ENCODE data around the gene PDE6D.

Gene PDE6D

GRCh38 chr2:231810905-231811304, 29.8 kb upstream of the PDE6D start:
- no peaks in the 10 kb centered on the region for H3K9me3 ChIP-seq (ENCODE audit: severe bottlenecking)
- no peaks in the 10 kb centered on the region for H3K27me3 ChIP-seq (ENCODE audit: insufficient read depth, low read depth, severe bottlenecking)
- TF ChIP-seq, protein P1, sequence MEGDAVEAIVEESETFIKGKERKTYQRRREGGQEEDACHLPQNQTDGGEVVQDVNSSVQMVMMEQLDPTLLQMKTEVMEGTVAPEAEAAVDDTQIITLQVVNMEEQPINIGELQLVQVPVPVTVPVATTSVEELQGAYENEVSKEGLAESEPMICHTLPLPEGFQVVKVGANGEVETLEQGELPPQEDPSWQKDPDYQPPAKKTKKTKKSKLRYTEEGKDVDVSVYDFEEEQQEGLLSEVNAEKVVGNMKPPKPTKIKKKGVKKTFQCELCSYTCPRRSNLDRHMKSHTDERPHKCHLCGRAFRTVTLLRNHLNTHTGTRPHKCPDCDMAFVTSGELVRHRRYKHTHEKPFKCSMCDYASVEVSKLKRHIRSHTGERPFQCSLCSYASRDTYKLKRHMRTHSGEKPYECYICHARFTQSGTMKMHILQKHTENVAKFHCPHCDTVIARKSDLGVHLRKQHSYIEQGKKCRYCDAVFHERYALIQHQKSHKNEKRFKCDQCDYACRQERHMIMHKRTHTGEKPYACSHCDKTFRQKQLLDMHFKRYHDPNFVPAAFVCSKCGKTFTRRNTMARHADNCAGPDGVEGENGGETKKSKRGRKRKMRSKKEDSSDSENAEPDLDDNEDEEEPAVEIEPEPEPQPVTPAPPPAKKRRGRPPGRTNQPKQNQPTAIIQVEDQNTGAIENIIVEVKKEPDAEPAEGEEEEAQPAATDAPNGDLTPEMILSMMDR (IDR thresholded peaks at IDR 0.05; ENCODE audit: low read depth, low read length): no peak
- no peak overlapping the region for H3K4me3 ChIP-seq (ENCODE audit: low read depth, low read length)
- DNase-seq: no peak
- peaks cover 26% of the 10 kb centered on the region for H3K36me3 ChIP-seq
- no peak overlapping the region for H3K27ac ChIP-seq

DNA sequence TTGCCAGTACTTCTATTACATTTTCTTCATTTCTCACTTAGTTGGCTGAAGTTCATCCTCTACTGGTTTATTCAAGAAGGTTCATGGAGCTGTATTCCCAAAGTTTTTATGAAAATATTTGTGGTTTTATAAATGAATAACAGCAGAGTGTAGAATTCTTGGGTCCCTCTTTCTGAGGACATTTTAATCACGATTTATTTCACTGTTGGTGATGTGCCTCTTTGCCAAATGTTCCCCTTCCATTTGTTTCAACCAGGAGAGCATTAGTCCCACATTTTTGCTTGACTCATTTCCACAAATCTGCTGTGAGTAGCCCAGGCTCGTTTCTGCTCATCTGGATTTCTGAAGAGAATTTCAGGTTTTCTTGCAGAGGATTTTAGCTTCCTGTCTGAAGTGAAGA, 25.9 kb upstream of the PDE6D start:
- no peak for DNase-seq
- Histone ChIP-seq H3K9me3 (ENCODE audit: severe bottlenecking) (no peaks in the 10 kb centered on the region), H3K27me3 (ENCODE audit: insufficient read depth, low read depth, severe bottlenecking) (no peaks in the 10 kb centered on the region), H3K4me3 (ENCODE audit: low read depth, low read length) (no peak overlapping the region), H3K27ac (no peak overlapping the region), H3K36me3 (peaks cover 38% of the 10 kb centered on the region)
- TF ChIP-seq, protein P1 (IDR thresholded peaks at IDR 0.05; ENCODE audit: low read depth, low read length): no peak

- peaks cover 58% of the 10 kb centered on the region for H3K36me3 ChIP-seq
- TF ChIP-seq, protein P1 (IDR thresholded peaks at IDR 0.05; ENCODE audit: low read depth, low read length): no peak
- no peaks in the 10 kb centered on the region for H3K27me3 ChIP-seq (ENCODE audit: insufficient read depth, low read depth, severe bottlenecking)
- no peaks in the 10 kb centered on the region for H3K9me3 ChIP-seq (ENCODE audit: severe bottlenecking)
- no peak overlapping the region for H3K27ac ChIP-seq
- no peak overlapping the region for H3K4me3 ChIP-seq (ENCODE audit: low read depth, low read length)
- DNase-seq: no peak
Observed at GRCh38 chr2:231803501-231804138, 22.5 kb upstream of the PDE6D start.

GRCh38 chr2:231800493-231801091, 19.5 kb upstream of the PDE6D start:
- TF ChIP-seq, protein P1 (IDR thresholded peaks at IDR 0.05; ENCODE audit: low read depth, low read length): peak; percentile 72
- Histone ChIP-seq H3K27me3 (ENCODE audit: insufficient read depth, low read depth, severe bottlenecking) (no peaks in the 10 kb centered on the region), H3K4me3 (ENCODE audit: low read depth, low read length) (no peak overlapping the region), H3K9me3 (ENCODE audit: severe bottlenecking) (no peaks in the 10 kb centered on the region), H3K27ac (no peak overlapping the region), H3K36me3 (peaks cover 52% of the 10 kb centered on the region)
- peak; percentile 48 for DNase-seq

DNA sequence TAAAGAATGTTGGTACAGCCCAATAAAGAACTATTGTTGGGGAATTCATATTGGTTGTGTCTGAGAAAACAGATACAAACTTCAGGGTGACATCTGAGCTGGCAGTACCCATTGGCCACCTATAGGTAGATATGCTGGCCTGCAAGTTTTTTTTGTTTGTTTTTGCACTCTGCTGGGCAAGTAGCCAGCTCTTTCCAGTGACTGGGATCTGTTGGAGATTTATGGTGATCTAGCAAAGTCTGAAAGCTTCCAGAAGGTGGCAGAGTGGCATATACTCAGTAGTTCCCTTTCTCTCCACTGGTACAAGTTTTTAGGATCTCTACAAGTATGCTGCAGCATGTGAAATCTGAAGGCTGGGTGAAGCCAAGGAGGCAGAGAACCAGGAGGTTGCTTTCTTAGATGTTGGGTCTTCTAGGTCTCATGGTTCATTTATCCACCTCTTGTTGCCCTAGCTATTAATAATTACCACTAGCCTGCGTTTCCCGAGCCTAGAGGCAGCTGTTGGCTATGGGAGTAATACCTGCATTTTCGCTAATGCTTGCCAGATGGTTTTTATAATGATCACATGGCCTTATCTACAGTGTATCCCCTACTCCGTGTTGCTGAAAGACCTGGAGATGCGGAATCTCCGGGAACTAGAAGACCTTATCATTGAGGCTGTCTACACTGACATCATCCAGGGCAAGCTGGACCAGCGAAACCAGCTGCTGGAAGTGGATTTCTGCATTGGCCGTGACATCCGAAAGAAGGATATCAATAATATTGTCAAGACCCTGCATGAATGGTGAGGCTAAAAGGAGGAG, 14.6 kb upstream of the PDE6D start:
- TF ChIP-seq, protein P1 (IDR thresholded peaks at IDR 0.05; ENCODE audit: low read depth, low read length): 0 out of 2 replicates have a peak, but pooled peaks have one; percentile 10
- H3K27me3 ChIP-seq (ENCODE audit: insufficient read depth, low read depth, severe bottlenecking): no peaks in the 10 kb centered on the region
- H3K27ac ChIP-seq: no peak overlapping the region
- no peak overlapping the region for H3K4me3 ChIP-seq (ENCODE audit: low read depth, low read length)
- no peaks in the 10 kb centered on the region for H3K9me3 ChIP-seq (ENCODE audit: severe bottlenecking)
- DNase-seq: no peak
- H3K36me3 ChIP-seq: peaks cover 68% of the 10 kb centered on the region
